PC-3 (cell line): Measurements from ENCODE around the gene ZFP92. TPM values are rescaled to one million over a fixed set of nuclear protein-coding genes. Genes with fewer than 3 reads are reported as not detected.

Source experiments
- ATAC-seq: fragments of 200-7000 bp; cut with Tn5 transposase; 2 replicates; pipeline ENCODE4 v1.9.1; 2020; ENCODE audit warnings: mild to moderate bottlenecking, moderate library complexity
- Bru-seq: library from RNA; stranded (reverse); fragments of 400-500 nt; gene quantifications from one replicate; lab custom pipeline; 2021; lab: Mats Ljungman, UMichigan
- BruChase-seq, 2 experiments: library from RNA; stranded (reverse); fragments of 400-500 nt; gene quantifications; one replicate each; lab custom pipeline; 2021; lab: Mats Ljungman, UMichigan
- BruUV-seq: library from RNA; stranded (reverse); fragments of 400-500 nt; replicated peaks from 2 replicates; lab custom pipeline; 2021; lab: Mats Ljungman, UMichigan
- CTCF ChIA-PET: fragments of 300-600 bp; sonication (Branson Sonifier 250); formaldehyde crosslinking; loops from one replicate; lab custom pipeline; 2022; ENCODE audit warnings: antibody characterized with exemption; lab: Charles Lee
- POLR2A ChIA-PET: fragments of 300-600 bp; sonication (Branson Sonifier 250); formaldehyde crosslinking; loops from one replicate; lab custom pipeline; 2022; ENCODE audit warnings: antibody characterized with exemption; ENCODE audit not compliant: unreplicated experiment; lab: Charles Lee
- DNase-seq: peaks from one replicate; pipeline ENCODE4 v3.0.0-alpha.2; 2015
- H2AFZ ChIP-seq: fragments of 300-600 bp; sonication (generic); 2 replicates; pipeline ENCODE4 v1.6.0; 2016; ENCODE audit warnings: antibody characterized with exemption, low read length
- H3F3A ChIP-seq: fragments of 300-600 bp; sonication (generic); one replicate; pipeline ENCODE4 v1.6.0; 2017; ENCODE audit warnings: antibody characterized with exemption, low read length, control low read depth, mild to moderate bottlenecking; ENCODE audit not compliant: unreplicated experiment
- H3K27ac ChIP-seq: fragments of 300-600 bp; sonication (generic); 2 replicates; pipeline ENCODE4 v1.5.1; 2016; ENCODE audit warnings: mild to moderate bottlenecking, low read length
- H3K27me3 ChIP-seq: fragments of 300-600 bp; sonication (generic); 2 replicates; pipeline ENCODE4 v1.6.1; 2016; ENCODE audit warnings: low read length, mixed read lengths
- H3K36me3 ChIP-seq: fragments of 300-600 bp; sonication (generic); 2 replicates; pipeline ENCODE4 v1.6.1; 2016; ENCODE audit warnings: low read depth, mixed run types, low read length, mixed read lengths
- H3K4me1 ChIP-seq: fragments of 300-600 bp; sonication (generic); 2 replicates; pipeline ENCODE4 v1.5.1; 2016; ENCODE audit warnings: low read length; ENCODE audit not compliant: insufficient read depth
- H3K4me2 ChIP-seq: fragments of 300-600 bp; sonication (generic); 2 replicates; pipeline ENCODE4 v1.6.0; 2016; ENCODE audit warnings: low read length
- H3K4me3 ChIP-seq: fragments of 300-600 bp; sonication (generic); 2 replicates; pipeline ENCODE4 v1.5.1; 2016; ENCODE audit warnings: mild to moderate bottlenecking, low read length, mixed read lengths
- H3K79me2 ChIP-seq: fragments of 300-600 bp; sonication (generic); 2 replicates; pipeline ENCODE4 v1.6.1; 2017; ENCODE audit warnings: low read length, mixed read lengths
- H3K9ac ChIP-seq: fragments of 300-600 bp; sonication (generic); 2 replicates; pipeline ENCODE4 v1.6.0; 2016; ENCODE audit warnings: mild to moderate bottlenecking, low read length
- H3K9me2 ChIP-seq: fragments of 300-600 bp; sonication (generic); replicated peaks from 2 replicates; pipeline ENCODE4 v1.6.1; 2016; ENCODE audit warnings: mixed run types, low read length, mixed read lengths
- H3K9me3 ChIP-seq: fragments of 300-600 bp; sonication (generic); 2 replicates; pipeline ENCODE4 v1.6.1; 2016; ENCODE audit warnings: low read length, mixed read lengths
- H4K20me1 ChIP-seq: fragments of 300-600 bp; sonication (generic); 2 replicates; pipeline ENCODE4 v1.6.1; 2016; ENCODE audit warnings: low read length, mixed read lengths
- CTCF ChIP-seq: fragments of 300-600 bp; sonication (generic); conservative IDR thresholded peaks from 2 replicates; pipeline ENCODE4 v1.5.1; 2017; ENCODE audit warnings: antibody characterized with exemption, low read depth, mild to moderate bottlenecking, low read length
- EZH2 ChIP-seq: fragments of 300-600 bp; sonication (generic); IDR thresholded peaks from one replicate; pipeline ENCODE4 v1.6.1; 2017; ENCODE audit warnings: antibody characterized with exemption, mild to moderate bottlenecking, low read length; ENCODE audit not compliant: unreplicated experiment
- EZH2phosphoT487 ChIP-seq: fragments of 300-600 bp; sonication (generic); IDR thresholded peaks from 2 replicates; pipeline ENCODE4 v1.6.1; 2018; ENCODE audit warnings: mild to moderate bottlenecking, antibody characterized with exemption, low read length, borderline replicate concordance
- intact Hi-C: fragments of 100-400 bp; cut with micrococcal nuclease; formaldehyde crosslinking; loops from 2 replicates; pipeline ENCODE4 v1.9.0; 2023
- long read RNA-seq: library from polyadenylated mRNA; unstranded; transcript quantifications from one replicate; pipeline ENCODE4 v2.0.0, GENCODE V29; 2021; ENCODE audit not compliant: unreplicated experiment
- total RNA-seq: library from RNA; depleted of rRNA; stranded (reverse); fragments of >200 nt; gene quantifications from 2 replicates; pipeline ENCODE4 v1.2.3, GENCODE V29; 2014; rRNA removed

ZFP92 gene, protein sequence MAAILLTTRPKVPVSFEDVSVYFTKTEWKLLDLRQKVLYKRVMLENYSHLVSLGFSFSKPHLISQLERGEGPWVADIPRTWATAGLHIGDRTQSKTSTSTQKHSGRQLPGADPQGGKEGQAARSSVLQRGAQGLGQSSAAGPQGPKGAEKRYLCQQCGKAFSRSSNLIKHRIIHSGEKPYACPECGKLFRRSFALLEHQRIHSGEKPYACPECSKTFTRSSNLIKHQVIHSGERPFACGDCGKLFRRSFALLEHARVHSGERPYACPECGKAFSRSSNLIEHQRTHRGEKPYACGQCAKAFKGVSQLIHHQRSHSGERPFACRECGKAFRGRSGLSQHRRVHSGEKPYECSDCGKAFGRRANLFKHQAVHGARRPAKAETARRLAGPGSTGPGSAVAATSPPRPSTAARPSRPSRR
- total RNA-seq = not detected in 2 replicates
- not detected for Bru-seq, nascent RNA
- BruChase-seq, experiment 1, labeled RNA remaining after a 6-hour chase = percentile 12 among the genes with signal in this experiment
- BruChase-seq, experiment 2, labeled RNA remaining after a 2-hour chase = percentile 8 among the genes with signal in this experiment
- long read RNA-seq = 0 reads

- BruUV-seq = no TSS peak
- no peak within 1 kb of the TSS for H2AFZ ChIP-seq
- no peak within 1 kb of the TSS for H3K4me3 ChIP-seq
- intact Hi-C loops = no loop called here
- DNase-seq (no peak), ATAC-seq (no peak; the same call in 1 of the 2 replicates)
- ChIA-PET POLR2A (no interaction called here), CTCF (no interaction called here)
- H4K20me1 ChIP-seq = no peaks in the 10 kb centered on the region
- H3K4me1 ChIP-seq = no peaks in the 10 kb centered on the region
- H3K79me2 ChIP-seq = no peaks in the 10 kb centered on the region
- H3K9me2 ChIP-seq = no peaks in the 10 kb centered on the region
- H3K27ac ChIP-seq = no peak within 1 kb of the TSS
- no peaks in the 10 kb centered on the region for H3K9me3 ChIP-seq
- H3F3A ChIP-seq = no peaks in the 10 kb centered on the region
- peaks cover 44% of the 10 kb centered on the region for H3K27me3 ChIP-seq
- no peak within 1 kb of the TSS for H3K9ac ChIP-seq
- no peak within 1 kb of the TSS for H3K4me2 ChIP-seq
- TF ChIP-seq EZH2 (peak; percentile 53), EZH2phosphoT487 (no peak), CTCF (no peak)
- no peaks in the 10 kb centered on the region for H3K36me3 ChIP-seq
These were observed at the start of gene ZFP92 for GRCh38 chrX:153411255-153411987. ZFP92 (plus strand) TSS chrX:153411472; CDS start chrX:153418323, 6,851 bp downstream.

DNA sequence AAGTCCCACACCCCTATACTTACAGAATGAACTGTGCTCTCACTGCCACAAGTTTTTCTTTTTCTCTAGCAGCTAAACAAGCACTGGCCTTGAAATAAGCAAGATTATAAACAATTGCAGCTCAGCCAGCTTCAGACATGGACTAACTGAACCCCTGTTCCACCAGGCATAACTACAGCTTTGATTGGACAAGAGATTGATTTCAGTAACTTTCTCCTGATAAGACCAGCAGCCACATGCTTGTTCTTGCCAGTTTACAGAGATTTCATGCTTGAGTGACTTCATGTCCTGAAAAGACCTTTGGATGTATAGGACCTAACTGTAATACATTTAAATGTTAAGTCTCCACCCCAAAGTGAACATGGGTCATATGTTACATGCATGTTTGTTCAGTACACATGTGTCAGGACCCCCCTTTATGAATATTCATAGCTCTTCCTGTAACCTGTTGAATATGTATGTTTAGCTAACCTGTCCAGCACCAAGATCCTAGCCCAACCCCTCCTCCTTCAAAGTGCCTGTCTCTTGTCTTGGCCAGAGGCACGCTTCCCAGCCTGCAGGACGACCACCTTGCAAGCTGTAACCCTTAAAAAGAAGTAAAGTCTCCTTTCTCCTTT lies 49.4 kb upstream of the ZFP92 start:
- Histone ChIP-seq H3K9ac (no peak overlapping the region), H3K36me3 (no peaks in the 10 kb centered on the region), H3K79me2 (no peaks in the 10 kb centered on the region), H3K4me3 (no peak overlapping the region), H3K4me1 (no peaks in the 10 kb centered on the region), H2AFZ (no peak overlapping the region), H3K9me2 (no peaks in the 10 kb centered on the region), H3K9me3 (no peaks in the 10 kb centered on the region), H3F3A (no peaks in the 10 kb centered on the region), H4K20me1 (no peaks in the 10 kb centered on the region), H3K4me2 (no peak overlapping the region), H3K27me3 (peaks cover 29% of the 10 kb centered on the region), H3K27ac (no peak overlapping the region)
- POLR2A ChIA-PET = no interaction called here
- ATAC-seq (no peak), DNase-seq (no peak)
- intact Hi-C loops = no loop called here
- CTCF ChIA-PET = no interaction called here
- TF ChIP-seq EZH2phosphoT487 = no peak
- no peak for TF ChIP-seq EZH2
- TF ChIP-seq CTCF = no peak
- no TSS peak for BruUV-seq
